Activated CD8-positive, alpha-beta memory T cell treated with anti-CD3 and anti-CD28 coated beads, Interleukin-2, amount 50 U/mL, for 48 hours (primary cell): ENCODE measurements around the gene PRSS38.

Experiments
- DNase-seq: peaks from one replicate; pipeline ENCODE4 v3.0.0-alpha.2; 2020

PRSS38 gene

DNA sequence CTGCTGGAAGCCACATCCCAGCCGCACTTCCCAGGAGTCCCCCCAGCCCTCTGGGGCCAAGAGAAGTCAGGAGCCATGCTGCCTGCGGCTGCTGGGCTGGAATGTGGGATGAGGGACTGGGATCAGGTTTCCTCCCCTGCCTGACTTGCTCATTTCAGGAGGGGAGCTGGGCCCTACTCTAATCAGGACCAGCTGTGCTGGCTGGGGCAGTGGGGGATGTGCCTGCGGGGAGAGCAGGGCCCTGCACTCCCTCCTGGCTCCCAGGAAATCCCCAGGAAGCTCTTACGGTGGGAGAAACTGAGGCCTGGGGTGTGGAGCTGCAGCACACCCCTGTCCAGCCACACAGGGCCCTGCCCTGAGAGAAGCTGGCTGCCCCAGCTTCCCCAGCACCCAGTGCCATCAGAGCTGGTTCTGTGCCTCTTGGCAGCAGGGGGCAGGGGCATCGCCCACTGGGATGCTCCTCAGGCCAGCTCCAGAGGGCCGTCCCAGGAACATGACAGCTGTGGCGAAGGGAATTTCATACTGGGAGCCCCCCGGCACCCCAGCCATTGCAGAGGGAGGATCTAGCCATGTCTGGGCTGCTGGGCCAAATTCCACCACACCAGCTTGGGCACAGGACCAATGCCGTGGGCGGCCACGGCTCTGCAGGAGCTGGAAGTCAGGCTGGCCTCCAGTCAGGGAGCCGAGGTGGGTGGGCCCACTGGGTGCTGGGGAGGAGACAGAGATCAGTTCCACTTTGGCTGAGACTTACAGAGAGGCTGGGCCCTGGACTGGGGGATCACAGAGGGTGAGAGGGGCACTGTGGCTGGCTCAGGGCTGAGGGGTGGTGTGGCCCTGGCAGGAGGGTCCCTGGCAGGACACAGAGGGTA, 21.3 kb upstream of the PRSS38 start:
- DNase-seq = no peak

DNA sequence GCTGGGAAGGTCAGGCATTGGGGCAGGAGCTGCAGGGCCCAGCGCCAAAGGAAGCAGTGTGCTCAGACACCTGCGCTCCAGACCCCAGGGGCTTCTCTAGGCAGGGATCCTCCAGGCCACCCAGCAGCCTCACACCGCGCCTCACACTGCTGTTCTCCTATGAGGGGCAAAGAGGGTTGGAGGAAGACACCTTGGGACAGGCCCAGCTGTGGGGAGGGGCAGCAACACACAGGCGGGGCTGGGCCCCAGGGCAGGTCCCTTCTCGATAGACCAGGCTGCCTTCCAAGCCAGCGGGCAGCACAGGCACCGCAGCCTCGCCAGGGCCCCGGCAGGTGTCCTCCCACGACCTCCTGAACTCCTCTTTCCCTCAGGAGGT, 20.7 kb upstream of the PRSS38 start:
- DNase-seq = no peak

DNA sequence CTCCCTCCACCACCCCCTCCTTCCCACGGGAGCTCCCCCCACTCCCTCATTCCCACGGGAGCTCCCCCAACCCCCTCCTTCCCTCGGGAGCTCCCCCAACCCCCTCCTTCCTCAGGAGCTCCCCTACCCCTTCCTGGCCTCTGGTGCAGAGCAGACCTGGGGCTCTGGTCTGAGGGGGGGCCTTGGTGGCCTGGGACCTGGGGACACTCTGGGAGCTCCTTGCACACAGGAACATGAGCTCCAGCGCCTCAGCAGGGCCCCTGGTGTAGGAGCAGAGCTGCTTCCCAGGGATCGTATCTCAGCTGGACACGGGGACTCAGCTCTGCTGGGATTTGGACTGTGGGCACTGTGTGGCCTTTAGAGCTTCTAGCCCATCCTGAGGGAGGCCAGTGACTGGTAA, 19.7 kb upstream of the PRSS38 start:
- DNase-seq = no peak

DNA sequence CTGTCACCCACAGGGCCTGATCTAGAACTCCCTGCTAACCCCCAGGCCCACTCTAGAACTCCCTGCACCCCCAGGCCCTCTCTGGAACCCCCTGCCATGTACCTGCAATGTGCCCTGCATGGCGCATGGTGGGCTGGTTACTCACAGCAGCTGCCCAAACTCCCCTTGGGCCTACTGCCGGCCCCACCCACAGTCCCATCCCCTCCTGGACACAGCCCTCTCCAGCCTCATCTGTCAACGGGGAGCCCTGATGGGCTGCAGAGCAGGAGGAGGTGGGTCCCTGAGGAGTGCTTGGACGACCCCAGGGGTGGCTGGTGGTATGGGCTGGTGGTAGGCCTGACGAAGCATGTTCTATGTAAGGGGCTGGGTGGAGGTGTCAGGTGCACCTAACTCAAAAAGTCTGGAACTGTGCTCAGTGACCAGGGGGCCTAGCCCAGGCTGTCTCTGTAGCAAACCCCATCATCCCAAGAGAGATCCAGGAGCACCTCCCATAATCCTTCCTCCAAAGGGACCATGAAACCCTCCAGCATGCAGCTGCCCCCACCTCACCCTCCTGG, 19.0 kb upstream of the PRSS38 start:
- DNase-seq = no peak

DNA sequence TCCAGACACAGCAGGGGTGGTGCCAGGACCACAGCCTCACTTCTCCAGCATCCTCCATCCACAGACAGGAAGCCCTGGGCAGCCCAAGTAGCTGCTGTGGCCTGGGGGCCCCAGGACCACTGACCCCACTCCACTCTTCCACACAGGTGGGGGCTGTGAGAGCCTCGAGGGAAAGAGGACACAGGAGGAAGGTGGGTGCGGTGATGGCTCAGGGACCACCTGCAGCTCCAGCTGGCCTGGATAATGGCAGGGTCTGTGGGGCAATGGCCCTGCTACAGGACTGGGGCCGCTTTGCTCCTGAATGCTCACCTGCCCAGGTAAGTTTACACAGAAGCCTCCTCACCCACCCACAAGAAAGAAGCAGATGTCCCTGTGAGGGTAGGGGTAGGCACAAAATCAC, 18.3 kb upstream of the PRSS38 start:
- DNase-seq = no peak

DNA sequence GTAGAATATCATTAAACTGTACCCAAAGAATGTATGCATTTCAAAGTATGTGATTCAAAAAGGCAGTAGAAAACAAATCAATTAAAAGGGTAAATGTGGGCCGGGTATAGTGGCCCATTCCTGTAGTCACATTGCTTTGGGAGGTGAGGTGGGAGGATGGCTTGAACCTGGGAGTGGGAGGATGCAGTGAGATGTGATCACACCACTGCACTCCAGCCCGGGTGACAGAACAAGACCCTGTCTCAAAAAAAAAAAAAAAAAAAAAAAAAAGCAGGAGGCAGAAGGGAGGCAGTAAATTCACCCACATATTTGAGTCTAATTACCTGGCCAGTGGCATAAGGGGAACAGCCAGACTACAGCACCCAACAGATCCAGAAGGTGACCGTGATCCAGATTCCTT, 17.9 kb upstream of the PRSS38 start:
- no peak for DNase-seq

DNA sequence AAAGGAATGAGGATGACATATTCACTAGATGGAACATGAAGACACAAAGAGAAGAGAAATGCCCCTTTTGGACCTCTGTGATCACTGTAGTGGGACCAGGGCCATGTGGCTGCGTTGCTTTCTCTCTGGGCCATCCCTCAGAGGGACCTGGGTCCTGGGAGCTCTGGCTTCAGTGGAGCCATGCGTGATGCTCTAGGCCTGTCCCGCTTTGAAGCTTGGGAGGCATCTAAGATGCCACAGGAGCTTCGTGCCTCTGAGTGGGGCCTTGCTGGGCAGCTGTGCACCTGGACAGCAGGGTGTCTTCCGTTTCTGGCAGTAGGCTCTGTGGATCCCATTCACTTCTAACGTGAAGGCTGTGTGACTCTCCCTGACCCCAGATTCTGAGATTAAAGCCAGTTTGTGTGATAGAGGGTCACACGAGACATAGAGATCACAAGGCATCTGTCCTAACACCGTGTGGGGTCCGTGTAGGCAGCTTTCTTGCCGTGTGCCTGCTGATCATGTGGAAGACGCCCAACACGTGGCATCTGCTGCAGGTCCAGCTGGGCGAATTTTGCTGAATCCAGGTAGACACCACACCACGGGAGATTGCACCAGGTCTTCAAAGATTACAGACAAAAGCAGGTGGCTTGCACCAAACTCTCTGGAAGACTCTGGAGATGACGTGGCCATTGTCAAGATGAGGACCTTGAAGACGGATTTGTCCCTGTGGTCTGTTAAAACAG, 17.2 kb upstream of the PRSS38 start:
- no peak for DNase-seq

DNA sequence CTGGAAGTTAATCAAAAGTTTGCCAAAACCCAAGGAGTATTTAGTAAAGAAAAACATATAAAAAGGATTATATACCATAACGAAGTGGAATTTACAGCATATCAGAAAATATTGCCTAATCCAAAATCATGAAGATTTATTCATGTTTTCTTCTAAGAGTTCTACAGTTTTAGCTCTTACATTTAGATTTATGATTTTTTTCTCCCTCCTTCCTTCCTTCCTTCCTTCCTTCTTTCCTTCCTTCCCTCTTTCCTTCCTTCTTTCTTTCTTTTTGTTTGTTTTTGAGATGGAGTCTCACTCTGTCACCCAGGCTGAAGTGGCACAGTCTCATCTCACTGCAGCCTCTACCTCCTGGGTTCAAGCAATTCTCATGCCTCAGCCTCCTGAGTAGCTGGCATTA, 15.7 kb upstream of the PRSS38 start:
- no peak for DNase-seq

DNA sequence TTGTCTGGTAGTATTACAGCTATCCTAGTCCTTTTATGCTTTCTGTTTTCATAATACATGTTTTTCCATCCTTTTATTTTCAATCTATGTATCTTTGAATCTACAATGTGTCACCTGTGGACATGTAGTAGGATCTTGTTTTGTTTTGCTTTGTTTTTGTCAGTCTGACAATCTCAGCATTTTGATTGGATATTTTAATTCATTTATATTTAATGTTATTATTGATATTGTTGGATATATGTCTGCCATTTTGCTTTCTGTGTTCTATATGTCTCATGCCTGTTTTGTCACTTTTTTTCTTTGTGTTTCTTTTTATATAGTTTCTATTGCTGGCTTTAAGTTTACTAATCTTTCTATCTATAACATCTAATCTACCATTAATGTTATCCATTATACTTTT, 11.5 kb upstream of the PRSS38 start:
- no peak for DNase-seq

DNA sequence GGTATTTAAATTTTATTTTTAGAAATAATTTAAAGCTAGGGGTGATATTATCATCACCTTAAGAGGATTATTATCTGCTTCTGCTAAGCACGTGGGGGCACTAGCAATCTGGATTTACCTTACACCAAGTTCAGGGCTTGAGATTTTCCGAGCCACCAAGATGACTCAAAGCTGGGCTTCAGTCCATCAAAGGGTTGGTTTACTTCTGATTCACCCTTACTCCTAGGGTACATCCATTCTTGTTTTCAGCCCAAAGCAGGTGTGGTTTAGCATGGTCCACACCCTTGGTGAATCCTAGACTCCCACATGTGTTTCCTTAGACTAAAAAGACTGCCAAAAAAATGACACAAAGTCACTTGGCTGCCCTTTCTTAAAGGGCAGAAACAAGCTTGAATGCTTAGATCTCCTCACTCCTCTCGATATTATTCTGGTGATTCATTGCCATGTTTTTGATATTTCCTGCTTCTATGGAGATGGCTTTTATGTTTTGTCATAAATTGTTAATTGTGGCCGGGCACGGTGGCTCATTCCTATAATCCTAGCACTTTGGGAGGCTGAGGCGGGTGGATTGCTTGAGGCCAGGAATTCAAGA, 9.8 kb upstream of the PRSS38 start:
- no peak for DNase-seq

DNA sequence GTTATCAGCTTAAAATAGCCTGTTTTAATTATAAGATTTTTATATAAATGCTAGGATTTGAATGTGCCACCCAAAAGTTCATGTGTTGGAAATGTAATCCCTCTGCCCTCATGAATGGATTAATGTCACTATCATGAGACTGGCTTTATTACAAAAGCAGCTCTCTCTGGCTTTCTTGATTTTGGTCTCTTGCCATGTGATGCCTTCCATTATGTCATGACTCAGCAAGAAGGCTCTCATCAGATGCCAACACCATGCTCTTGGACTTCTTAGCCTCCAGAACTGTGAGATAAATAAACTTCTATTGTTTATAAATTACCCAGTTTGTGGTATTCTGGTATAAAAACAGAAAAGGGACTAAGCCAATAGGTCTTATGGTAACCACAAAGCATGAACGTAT, 6.9 kb upstream of the PRSS38 start:
- DNase-seq = no peak

DNA sequence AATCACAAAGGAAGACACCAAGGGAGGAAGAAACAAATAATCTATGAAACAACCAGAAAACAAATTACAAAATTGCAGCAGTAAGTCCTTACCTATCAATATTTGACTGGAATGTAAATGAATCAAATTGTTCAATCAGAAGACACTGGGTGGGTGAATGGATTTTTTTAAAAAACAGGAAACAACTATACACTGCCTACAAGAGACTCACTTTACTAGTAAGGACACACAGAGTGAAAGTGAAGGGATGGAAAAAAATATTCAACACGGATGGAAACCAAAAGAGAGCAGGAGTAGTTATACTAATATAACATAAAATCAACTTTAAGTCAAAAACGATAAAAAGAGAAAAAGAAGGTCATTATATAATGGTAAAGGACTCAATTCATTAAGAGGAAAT, 6.4 kb upstream of the PRSS38 start:
- DNase-seq = no peak

DNA sequence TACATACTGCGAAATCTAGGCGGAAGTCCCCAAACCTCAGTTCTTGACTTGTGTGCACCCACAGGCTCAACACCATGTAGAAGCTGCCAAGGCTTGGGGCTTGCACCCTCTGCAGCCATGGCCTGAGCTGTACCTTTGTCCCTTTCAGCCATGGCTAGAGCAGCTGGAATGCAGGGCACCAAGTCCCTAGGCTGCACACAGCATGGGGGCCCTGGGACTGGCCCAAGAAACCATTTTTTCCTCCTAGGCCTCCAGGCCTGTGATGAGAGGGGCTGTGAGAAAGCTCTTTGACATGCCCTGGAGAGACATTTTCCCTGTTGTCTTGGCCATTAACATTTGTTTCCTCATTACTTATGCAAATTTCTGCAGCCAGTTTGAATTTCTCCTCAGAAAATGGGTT, 1.5 kb upstream of the PRSS38 start:
- no peak for DNase-seq

DNA sequence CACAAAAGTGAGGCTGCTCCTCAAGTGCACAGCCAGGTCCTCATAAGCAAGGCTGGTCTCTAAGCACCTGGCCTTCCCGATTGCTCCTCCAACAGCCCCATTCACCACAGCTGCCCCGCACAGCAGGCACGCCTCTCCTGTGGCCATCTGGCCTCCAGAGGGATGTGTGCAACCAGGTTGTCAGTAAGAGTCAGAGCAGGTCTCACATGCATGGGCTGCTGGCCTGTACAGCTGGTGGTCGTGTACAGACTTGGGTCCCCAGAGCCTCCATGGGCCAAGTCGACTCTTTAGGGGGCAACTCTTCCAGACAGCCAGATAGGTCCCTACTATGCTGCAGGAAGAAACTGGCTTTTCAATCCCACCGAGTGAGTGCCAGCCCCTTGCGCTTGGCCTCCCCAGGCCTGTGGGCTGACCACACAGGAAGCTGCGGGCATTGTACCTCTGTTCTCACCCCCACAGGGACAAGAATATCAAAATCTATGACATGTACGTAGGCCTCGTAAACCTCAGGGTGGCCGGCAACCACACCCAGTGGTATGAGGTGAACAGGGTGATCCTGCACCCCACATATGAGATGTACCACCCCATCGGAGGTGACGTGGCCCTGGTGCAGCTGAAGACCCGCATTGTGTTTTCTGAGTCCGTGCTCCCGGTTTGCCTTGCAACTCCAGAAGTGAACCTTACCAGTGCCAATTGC, 1.4 kb downstream of the PRSS38 start:
- no peak for DNase-seq

DNA sequence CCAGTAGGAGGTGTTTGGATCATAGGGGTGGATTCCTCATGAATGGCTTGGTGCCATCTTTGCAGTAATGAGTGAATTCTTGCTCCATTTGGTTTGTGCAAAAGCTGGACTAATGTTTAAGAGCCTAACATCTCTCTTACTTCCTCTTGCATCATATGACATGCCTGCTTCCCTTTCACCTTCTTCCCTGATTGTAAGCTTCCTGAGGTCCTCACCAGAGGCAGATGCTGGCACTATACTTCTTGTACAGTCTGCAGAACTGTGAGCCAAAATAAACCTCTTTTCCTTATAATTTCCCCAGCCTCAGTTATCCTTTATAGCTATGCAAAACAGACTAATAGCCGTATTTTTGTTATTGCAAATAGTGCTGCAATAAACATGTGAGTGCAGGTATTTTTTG, 8.1 kb downstream of the PRSS38 start:
- DNase-seq = no peak

DNA sequence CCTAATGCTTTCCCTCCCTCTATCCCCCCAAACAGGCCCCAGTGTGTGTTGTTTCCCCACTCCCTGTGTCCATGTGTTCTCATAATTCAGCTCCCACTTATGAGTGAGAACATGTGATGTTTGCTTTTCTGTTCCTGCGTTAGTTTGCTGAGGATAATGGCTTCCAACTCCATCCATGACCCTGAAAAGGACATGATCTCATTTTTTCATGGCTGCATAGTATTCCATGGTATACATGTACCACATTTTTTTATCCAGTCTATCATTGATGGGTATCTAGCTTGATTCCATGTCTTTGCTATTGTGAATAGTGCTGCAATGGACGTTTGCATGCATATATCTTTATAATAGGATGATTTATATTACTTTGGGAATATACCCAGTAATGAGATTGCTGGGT, 8.7 kb downstream of the PRSS38 start:
- no peak for DNase-seq

DNA sequence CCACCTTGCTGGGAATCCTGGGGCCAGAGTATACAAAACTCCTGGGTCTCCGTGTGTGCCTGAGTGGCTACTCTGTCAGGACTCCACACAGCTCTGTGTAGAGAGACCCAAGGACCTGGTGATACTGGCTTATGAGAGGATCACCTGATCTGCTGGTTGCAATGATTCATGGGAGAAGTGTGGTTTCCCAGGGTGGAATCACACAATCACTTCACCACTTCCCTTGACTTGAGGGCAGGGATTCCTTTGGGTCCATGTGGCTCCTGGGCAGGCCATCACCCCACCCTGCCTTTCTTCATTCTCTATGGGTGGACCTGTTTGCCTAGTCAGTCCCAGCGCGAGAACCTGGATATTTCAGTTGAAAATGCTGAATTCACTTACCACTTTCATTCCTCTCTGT, 13.3 kb downstream of the PRSS38 start:
- DNase-seq = no peak

DNA sequence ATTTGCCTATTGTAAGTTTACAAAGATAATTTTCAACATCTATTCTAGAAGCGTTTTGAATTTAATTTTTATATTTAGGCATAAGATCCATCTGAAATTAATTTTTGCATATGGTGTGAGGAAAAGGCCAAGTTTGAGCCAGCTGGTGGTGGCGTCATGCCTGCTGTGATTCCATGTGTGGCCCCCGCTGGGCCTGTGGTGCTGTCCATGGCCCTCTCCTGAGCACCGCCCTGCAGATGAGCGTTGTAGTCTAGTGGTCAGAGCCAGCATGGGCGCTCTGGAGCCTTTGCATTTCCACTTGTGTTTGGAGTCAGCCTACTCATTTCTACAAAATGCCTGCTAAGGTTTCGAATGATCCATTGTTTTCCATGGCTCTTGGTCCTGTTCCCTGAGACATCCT, 22.7 kb downstream of the PRSS38 start:
- no peak for DNase-seq

DNA sequence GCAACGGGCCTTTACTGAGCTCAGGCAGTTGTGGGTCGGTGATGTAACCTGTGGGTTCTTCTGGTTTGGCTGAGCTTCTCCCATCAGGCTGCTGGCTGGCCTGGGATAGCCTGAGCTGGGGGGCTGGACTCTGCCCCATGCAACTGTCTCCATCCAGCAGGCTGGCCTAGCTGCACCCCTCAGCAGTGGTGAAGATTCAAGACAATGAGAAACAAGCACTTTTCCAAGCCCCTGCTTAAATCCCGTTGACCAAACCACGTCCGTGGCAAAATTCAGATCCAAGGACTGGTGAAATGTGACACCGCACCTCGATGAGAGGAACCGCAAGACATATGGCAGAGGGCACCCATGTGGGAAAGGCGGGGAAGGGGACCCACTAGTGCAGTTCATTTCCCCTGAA, 25.6 kb downstream of the PRSS38 start:
- no peak for DNase-seq

DNA sequence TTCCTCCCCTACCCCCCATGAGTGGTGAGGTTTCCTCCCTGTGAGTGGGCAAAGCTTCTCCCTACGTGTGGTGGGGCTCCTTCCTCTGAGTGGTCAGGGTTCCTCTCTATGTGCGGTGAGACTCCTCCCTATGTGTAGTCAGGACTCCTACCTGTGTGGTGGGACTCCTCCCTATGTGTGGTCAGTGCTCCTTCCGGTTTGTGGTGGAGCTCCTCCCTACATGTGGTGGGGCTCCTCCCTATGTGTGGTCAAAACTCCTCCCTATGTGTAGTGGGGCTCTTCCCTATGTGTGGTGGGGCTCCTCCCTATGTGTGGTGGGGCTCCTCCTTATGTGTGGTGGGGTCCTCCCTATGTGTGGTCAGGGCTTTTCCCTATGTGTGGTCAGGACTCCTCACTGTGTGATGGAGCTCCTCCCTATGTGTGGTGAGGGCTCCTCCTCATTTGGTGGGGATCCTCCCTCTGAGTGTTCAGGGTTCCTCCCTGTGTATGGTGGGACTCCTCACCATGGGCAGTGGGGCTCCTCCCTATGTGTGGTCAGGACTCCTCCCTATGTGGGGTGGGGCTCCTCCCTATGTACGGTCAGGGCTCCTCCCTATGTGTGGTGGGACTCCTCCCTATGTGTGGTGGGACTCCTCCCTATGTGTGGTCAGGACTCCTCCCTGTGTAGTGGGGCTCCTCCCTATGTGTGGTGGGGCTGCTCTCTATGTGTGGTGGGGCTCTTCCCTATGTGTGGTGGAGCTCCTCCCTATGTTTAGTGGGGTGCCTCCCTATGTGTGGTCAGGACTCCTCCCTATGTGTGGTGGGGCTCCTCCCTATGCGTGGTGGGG, 29.1 kb downstream of the PRSS38 start:
- DNase-seq = no peak

DNA sequence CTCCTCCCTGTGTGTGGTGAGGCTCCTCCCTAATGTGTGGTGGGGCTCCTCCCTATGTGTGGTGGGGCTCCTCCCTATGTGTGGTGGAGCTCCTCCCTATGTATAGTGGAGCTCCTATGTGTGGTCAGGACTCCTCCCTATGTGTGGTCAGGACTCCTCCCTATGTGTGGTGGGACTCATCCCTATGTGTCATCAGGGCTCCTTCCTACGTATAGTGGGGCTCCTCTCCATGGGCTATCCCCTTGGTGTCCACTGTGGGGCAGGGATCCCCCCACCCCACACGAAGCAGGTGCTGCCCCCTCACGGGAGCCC, 29.6 kb downstream of the PRSS38 start:
- no peak for DNase-seq

DNA sequence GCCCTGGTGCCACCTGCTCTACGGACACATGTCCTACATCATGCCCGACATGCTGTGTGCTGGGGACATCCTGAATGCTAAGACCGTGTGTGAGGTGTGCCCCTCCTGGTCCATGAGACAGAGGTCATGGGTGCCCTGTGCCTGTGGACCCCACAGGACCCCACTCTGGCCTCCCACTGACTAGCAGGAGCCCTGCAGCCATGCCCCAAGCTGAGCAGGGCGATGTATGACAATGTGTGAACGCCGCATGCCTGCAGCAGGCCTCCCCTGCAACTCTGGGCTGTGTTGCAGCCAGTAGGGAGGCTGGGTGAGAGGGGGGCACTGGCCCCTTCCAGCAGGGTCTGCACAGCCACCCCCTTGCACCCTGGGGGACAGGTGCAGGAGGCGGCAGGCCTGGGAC, 30.0 kb downstream of the PRSS38 start:
- no peak for DNase-seq
